ENCODE data around the gene ADGRL2. TPM values are rescaled to one million over a fixed set of nuclear protein-coding genes. Genes with fewer than 3 reads are reported as not detected.

ADGRL2 gene
- total and polyA plus RNA-seq, 3 donors from 2014 or later: 13.5 to 25.2 (median 13.8) TPM

DNA sequence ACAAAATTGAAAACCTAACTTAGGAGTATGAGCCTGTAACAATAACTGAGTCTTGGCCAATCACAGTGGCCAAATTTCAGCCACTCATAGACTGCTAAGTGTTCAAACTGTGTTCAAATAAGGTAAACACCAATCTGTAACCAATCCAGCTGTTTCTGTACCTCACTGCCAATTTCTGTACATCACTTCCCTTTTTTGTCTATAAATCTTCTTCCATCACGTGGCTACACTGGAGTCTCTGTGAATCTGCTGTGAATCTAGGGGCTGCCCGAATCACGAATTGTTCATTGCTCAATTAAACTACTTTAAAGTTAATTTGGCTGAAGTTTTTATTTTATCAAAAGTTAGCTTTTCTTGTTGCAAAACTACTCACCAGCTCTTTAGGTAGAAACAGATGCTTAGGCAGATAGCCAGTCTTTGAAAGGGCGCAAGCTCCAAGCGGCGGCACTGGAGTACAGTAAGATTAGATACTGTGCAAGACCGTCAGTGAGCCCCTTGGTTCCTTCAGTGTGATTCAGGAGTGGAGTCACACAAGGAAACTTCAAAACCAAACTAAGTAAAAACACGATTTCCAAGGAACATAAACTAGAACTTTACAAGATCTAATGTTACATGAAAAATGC lies 43.2 kb upstream of the ADGRL2 start:
- no peak overlapping the region for H3K27ac ChIP-seq
- TF ChIP-seq POLR2A (IDR thresholded peaks at IDR 0.05): no peak
- WGBS, 2 donors: 37 to 38% methylated on average over 8 of the region's 8 CpGs
- intact Hi-C loops (cut with DNase I; ENCODE audit: low total_unique reads): no loop called here
- no peaks in the 10 kb centered on the region for H3K36me3 ChIP-seq (ENCODE audit: low read depth, missing control alignments)
- peak; percentile 26 for DNase-seq
- no peaks in the 10 kb centered on the region for H3K27me3 ChIP-seq
- peaks cover 7% of the 10 kb centered on the region for H3K4me1 ChIP-seq
- no peak overlapping the region for H3K4me3 ChIP-seq
- H3K9me3 ChIP-seq: no peaks in the 10 kb centered on the region

DNA sequence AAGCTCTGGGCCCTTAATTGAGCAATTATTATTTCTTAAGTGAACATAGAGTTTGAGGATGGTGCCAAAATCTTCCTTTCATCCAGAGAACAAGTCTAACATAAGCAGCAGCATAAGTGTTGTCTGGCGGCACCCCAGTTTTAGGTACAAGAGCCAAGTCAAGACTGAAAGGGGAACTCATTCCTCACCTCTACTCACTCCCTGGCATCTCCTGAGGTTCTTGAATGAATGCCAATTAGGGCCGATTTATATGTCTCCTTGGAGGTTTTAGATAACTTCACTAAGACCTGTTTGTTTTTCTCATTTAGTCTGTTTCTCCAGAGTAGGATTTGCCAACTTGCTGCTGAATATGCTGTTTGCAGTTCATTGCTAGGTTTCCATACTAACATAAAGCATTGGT lies 42.6 kb upstream of the ADGRL2 start:
- H3K9me3 ChIP-seq: no peaks in the 10 kb centered on the region
- H3K27ac ChIP-seq: no peak overlapping the region
- H3K27me3 ChIP-seq: no peaks in the 10 kb centered on the region
- H3K4me3 ChIP-seq: no peak overlapping the region
- TF ChIP-seq, protein P1, sequence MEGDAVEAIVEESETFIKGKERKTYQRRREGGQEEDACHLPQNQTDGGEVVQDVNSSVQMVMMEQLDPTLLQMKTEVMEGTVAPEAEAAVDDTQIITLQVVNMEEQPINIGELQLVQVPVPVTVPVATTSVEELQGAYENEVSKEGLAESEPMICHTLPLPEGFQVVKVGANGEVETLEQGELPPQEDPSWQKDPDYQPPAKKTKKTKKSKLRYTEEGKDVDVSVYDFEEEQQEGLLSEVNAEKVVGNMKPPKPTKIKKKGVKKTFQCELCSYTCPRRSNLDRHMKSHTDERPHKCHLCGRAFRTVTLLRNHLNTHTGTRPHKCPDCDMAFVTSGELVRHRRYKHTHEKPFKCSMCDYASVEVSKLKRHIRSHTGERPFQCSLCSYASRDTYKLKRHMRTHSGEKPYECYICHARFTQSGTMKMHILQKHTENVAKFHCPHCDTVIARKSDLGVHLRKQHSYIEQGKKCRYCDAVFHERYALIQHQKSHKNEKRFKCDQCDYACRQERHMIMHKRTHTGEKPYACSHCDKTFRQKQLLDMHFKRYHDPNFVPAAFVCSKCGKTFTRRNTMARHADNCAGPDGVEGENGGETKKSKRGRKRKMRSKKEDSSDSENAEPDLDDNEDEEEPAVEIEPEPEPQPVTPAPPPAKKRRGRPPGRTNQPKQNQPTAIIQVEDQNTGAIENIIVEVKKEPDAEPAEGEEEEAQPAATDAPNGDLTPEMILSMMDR (IDR thresholded peaks at IDR 0.05): no peak
- TF ChIP-seq POLR2A (IDR thresholded peaks at IDR 0.05): no peak
- intact Hi-C loops (cut with DNase I; ENCODE audit: low total_unique reads): no loop called here
- DNase-seq: no peak
- peaks cover 7% of the 10 kb centered on the region for H3K4me1 ChIP-seq
- WGBS, 2 donors: 52 to 55% methylated on average over 2 of the region's 2 CpGs
- H3K36me3 ChIP-seq (ENCODE audit: low read depth, missing control alignments): no peaks in the 10 kb centered on the region

GRCh38 chr1:81760477-81761097 lies 40.1 kb upstream of the ADGRL2 start:
- WGBS, 2 donors: 24 to 33% methylated on average over 1 of the region's 1 CpG
- Histone ChIP-seq H3K4me3 (no peak overlapping the region), H3K4me1 (peaks cover 7% of the 10 kb centered on the region), H3K27me3 (no peaks in the 10 kb centered on the region), H3K36me3 (ENCODE audit: low read depth, missing control alignments) (no peaks in the 10 kb centered on the region), H3K27ac (no peak overlapping the region), H3K9me3 (no peaks in the 10 kb centered on the region)
- intact Hi-C loops (cut with DNase I; ENCODE audit: low total_unique reads): no loop called here
- no peak for DNase-seq
- TF ChIP-seq, protein P1 (IDR thresholded peaks at IDR 0.05): peak in 1 of 3 experiments; percentile 17
- TF ChIP-seq POLR2A (IDR thresholded peaks at IDR 0.05): no peak

DNA sequence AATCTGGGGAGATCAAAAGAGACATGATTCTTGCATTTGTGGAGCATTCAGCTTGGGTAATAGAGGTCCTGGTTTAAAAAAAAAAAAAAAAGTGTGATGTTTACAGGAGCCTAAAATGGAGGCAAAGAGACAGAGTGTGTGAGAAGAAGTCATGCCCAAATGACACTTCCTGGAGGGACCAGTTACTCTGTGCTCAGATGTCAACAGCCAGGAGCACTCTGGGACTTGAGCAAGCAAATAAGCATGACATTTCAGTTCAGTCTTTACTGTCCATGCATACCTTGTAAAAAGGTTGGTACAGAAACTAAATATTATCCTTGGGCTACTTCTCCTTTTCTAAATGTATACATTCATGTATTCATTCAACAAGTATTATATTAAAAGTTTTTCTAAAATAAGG lies 25.2 kb upstream of the ADGRL2 start:
- TF ChIP-seq, protein P1 (IDR thresholded peaks at IDR 0.05): no peak
- no peak for TF ChIP-seq POLR2A (IDR thresholded peaks at IDR 0.05)
- H3K4me1 ChIP-seq: no peaks in the 10 kb centered on the region
- H3K36me3 ChIP-seq (ENCODE audit: low read depth, missing control alignments): no peaks in the 10 kb centered on the region
- H3K4me3 ChIP-seq: no peak overlapping the region
- intact Hi-C loops (cut with DNase I; ENCODE audit: low total_unique reads): no loop called here
- H3K9me3 ChIP-seq: no peaks in the 10 kb centered on the region
- no peak overlapping the region for H3K27ac ChIP-seq
- no peaks in the 10 kb centered on the region for H3K27me3 ChIP-seq
- no peak for DNase-seq

GRCh38 chr1:81780705-81781454 lies 19.9 kb upstream of the ADGRL2 start:
- 93 to 100% methylated on average over 1 of the region's 1 CpG for WGBS, 2 donors
- Histone ChIP-seq H3K27ac (no peak overlapping the region), H3K36me3 (ENCODE audit: low read depth, missing control alignments) (no peaks in the 10 kb centered on the region), H3K27me3 (no peaks in the 10 kb centered on the region), H3K4me1 (no peaks in the 10 kb centered on the region), H3K9me3 (no peaks in the 10 kb centered on the region), H3K4me3 (no peak overlapping the region)
- intact Hi-C loops (cut with DNase I; ENCODE audit: low total_unique reads): no loop called here
- DNase-seq: no peak
- TF ChIP-seq, protein P1 (IDR thresholded peaks at IDR 0.05): no peak
- no peak for TF ChIP-seq POLR2A (IDR thresholded peaks at IDR 0.05)

Measured in testis (tissue), 3 donors.